CD4-positive, alpha-beta T cell treated with Interleukin-15 for 4 hours (primary cell): ENCODE measurements around the gene CHN1.

Experiments
- DNase-seq: peaks from one replicate; pipeline ENCODE4 v3.0.0-alpha.2; 2020; ENCODE audit warnings: low spot score

Gene CHN1

DNA sequence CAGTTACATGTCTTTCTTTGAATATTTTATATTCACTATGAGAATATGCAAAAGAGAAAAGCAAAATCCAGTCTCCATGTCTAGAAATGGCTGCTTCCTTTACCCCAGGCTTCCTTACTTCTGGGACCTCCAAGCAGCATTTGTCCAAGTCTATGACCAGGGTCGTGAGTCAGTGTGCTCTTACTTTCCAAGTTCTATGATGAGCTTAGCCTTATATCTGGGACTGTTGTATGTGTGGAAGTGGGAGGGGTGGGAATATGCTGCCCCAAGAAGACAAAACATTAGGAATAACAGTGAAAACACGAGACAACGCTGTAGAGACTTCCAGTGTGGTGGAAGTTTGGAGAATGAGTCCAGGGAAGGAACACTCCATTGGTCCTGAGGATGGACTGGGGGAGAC lies 219.7 kb downstream of the CHN1 start:
- DNase-seq, result no peak

- no peak for DNase-seq
These were observed 220.3 kb downstream of the CHN1 start for GRCh38 chr2:174784909-174785308.

DNA sequence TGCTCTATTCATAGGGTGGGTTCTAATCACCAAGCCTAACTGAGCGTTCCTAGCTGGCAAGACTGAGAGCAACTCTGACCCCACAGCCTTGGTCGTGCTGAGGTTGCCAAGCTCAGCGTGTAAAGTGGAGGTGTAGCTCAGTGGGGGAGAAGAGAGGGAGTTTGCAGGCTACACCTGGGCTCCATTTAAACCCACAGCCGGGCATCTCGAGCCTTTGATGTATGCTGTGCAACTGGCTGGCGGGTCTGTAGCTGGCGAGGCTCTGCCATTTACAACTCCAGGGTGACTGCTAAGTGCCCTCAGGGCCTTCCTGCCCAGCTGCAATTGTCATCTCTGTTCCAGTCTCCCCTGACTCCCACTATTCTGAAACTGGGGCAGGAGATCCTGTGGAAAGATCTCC lies 220.9 kb downstream of the CHN1 start:
- DNase-seq, result no peak

DNA sequence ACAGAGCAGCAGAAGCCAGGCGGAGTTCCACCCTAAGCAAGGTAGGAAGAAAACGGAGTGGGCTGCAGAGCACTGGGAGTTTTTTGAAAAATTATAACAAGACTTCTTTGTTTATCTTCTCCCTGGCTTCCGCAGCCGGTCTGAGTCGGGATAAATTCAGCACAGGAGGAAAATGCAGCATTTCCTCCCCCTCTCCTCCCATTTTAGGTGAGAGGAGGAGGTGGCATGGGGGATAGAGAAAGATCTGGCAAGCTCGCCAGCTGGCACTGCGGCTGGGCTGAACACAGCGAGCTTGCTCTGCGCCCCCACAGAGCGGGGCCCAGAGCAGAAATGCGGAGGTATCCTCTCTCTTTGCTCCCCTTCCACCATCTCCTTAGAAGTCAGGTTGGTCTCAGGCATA lies 223.2 kb downstream of the CHN1 start:
- DNase-seq, result no peak

DNA sequence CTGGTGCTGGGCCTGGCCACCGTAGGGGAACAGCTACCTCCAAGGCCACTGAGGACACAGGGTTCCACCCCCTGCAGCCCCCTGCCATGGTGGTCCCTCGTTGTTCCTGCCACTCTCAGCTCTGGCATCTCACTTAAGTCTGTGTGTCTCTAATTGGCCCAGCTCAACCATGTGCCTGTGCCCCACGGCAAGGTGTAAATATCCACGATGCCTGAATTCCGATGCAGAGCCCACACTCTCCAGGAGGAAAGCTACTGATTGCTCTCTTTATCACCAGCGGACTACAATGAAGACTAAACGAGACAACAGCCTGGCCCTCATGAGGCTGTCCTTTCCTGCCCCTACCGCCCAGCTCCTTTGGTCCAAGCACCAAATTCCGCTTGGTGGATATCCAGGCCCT lies 223.9 kb downstream of the CHN1 start:
- no peak for DNase-seq

DNA sequence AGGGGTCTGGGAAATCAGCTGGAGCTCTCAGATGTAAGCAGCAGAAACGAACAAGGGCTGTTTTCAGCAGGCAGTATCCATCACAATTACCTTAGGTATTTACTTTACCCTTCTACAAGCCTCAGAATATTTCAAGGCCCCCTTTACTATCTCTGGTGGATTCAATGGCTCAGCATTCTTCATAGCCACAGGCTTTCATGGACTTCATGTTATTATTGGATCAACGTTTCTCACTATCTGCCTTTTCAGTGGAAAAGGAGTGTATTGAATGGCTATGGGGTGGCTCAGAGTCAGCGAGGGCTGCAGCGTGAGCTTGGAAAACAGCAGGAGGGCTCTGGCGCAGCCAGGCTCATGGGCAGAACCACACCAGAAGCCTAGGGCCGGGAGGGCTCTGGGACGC lies 224.3 kb downstream of the CHN1 start:
- DNase-seq, result no peak

GRCh38 chr2:174780191-174780840 lies 224.9 kb downstream of the CHN1 start:
- DNase-seq, result no peak

DNA sequence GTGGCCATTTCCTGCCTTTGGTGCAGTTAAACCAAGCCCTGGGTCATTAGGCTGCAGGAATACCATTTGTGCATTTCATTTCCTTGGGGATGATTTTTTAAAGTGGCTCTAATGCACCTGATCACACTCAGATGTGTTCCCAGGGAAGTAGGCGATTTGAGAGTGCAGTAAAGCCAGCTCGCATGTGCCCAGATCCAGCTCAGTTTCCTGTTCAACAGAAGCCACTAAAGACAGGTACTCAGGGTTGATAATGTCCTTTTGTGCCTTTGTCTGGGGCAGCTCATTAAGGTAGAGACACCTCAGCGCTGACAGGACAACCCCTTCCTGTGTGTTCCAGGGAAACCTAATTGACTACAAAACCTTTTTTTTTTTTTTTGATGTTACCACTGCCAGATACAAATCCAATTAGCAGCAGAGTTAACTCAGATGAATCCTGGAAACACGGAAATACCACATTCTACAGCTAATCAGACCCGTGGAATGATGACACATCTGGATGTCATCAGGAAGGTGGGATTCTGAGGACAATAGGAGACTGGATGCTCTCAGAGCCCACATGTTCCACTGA lies 225.7 kb downstream of the CHN1 start:
- DNase-seq, result no peak

DNA sequence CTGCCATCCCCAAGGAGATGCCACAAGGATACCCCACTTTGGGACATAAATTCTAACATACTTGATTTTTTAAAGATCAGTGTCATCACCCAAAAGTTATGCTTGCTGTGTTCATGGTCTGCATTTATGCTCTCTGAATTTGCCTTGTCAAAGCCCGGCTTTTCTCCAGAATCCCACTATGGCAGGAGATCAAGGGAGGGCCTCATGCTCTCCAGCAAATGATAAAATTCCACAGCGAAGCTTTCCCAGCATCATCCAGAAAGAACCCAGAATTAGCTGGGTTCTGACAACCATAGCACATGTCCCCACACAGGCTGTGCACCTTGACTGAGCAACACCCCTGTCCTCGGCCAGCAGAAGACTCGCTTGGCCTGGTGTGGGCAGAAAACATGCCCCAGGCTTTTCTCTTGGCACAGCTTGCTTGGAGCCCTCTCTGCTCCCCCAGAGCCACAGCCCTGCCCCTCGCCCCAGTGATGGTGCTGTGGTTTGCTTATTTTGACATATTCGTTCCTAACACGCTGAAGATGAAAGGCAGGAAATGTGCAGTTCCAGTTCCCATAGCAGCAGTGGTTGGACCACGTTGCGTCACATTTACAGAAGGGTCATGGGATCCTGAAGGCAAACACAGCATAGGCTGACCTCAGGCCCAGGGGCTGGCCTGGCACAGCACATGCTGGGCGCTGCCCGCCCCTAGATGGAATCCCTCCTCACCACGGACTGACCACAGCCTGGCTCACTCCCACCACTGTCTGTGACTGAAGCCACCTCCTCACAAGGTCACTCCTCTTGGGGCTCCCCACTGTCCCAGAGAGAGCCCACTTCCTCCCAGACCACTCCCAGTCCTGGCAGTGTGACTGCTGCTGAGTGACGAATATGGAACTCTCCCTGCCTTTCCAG lies 226.8 kb downstream of the CHN1 start:
- DNase-seq, result peak; percentile 60

- DNase-seq, result no peak
These were observed 227.7 kb downstream of the CHN1 start for GRCh38 chr2:174777347-174778084.

DNA sequence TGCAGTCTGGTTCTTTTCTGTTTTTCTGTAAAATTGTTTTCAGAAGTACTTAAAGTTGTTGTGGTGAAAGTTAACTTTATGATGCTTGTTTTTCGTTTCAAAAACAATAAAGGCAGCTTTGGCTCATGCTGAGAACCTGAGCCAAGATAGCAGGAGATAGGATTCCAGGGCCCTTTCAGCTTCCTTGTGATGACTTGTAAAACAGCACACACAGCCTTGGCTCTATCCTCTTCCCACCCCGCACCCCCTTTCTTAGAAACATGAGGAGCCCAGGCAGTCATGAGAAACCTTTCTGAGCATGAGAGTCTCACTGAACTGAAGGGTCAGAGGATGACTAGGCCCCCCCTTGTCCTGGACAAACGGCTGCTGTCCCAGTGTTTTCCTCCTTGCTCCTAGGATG lies 228.5 kb downstream of the CHN1 start:
- DNase-seq, result no peak

GRCh38 chr2:174776223-174776622 lies 229.0 kb downstream of the CHN1 start:
- no peak for DNase-seq

DNA sequence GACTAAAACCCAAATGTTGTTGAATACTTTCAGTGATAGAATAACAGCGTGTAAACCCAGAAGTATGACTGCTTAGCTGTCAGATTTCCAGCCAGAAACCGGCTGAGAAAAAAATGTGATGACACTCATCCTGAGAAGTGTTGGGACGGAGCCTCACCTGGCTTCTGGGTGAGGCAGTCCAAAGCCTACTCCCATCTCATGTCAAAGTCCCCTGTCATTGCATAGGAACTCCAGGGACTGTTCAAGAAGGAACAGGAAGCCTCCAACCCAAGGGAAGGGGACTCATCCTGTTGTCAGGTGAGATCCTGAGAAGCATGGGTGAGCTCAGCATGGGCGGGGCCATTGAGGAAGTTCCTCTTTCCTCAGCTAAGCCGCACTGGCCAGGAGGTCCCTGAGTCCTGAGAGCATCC lies 229.6 kb downstream of the CHN1 start:
- DNase-seq, result no peak

DNA sequence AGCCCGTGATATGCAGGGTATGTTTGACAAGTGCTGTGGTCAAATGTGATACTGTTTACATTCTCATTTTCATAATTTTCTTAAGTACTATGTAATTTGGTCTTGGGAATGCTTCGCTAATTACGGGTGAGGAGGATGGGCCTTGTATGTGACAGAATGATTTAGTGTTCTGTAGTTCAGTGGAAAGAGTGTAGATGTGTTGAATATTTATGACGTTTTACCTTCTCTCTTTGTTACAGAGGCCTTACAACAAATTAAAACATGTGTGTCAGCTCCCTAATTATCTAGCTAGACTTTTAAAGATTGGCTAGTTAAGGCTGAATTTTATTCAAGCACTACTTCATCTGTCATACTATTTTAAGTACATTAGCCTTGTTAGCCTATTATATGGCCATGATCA lies 230.3 kb downstream of the CHN1 start:
- DNase-seq, result no peak

DNA sequence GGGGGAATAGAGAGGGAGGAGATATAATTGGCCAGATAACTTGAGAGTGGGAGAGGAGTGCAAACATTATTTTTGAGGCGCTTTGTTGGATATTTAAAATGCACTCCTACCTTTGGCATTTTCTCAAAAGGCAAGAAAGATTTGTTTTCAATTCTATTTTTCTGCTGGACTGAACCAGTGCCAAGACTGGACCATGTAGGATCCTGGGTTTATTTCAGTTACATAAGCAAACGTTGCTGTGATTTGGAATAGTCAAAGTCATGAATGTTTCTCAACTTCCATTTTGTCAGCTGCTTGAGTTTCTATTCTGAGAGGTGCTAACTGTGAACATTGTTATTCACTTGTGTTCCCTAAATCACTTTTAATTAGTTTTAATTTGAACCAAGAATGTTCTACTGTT lies 232.0 kb downstream of the CHN1 start:
- no peak for DNase-seq

- no peak for DNase-seq
These were observed 232.7 kb downstream of the CHN1 start for GRCh38 chr2:174772472-174772801.

- no peak for DNase-seq
These were observed 233.3 kb downstream of the CHN1 start for GRCh38 chr2:174771631-174772471.

GRCh38 chr2:174771136-174771535 lies 234.0 kb downstream of the CHN1 start:
- DNase-seq, result no peak

DNA sequence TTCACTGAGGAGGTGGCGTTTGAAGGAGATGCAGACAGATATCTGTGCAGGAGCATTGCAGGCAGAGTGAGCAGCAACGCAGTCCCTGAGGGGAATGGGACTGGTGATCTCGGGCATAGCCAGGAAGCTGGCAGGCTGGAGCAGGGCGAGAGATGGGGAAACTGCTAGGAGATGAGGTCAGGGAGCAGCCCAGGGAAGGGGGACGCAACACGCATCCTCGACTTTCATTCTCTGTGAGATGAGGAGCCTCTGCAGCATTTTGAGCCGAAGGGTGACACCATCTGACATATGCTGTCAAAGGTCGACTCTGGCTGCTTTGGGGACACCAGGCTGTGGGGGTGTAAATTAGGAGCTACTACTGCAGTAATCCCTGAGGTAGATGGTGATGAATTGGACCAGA lies 236.6 kb downstream of the CHN1 start:
- no peak for DNase-seq

GRCh38 chr2:174766271-174766670 lies 238.9 kb downstream of the CHN1 start:
- no peak for DNase-seq

DNA sequence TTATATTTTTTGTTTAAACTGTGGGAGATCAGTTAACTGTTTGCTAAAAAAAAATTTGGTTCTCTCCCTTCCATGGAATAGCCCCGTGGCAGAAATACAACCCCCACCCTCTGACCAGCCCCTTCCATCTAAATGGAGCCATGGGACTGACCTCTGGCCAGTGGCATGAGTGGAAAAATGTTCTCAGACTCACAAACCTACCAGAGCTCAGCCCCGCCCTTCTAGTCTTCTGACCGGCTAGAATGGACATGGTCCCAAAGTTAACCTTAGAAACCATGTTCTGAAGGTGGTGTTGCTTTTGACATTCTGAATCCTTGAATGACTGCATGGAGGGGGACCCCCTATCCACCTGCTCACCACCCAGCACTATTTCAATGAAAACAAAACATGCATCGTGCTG lies 239.6 kb downstream of the CHN1 start:
- no peak for DNase-seq
